ENCODE measurements around the gene ATP8B1.
A peak's percentile ranks its signal among the peaks of the same experiment; 100 is the strongest.
"Not testable (repeated sequence)": the region's sequence is repeated elsewhere in the genome, so short reads cannot be mapped to it uniquely, and the experiment has no call there.

- TF ChIP-seq CTCF (IDR thresholded peaks at IDR 0.05 in 8 of 11, conservative IDR thresholded peaks at IDR 0.05 in 3 of 11); POLR2A (IDR thresholded peaks at IDR 0.05): not testable (repeated sequence)
- peak in 1 of 3 donors; percentile 57 for TF ChIP-seq POLR2AphosphoS5 (IDR thresholded peaks at IDR 0.05)
Measured at GRCh38 chr18:57643726-57644125, 159.4 kb downstream of the ATP8B1 start.

All from spleen (tissue), 7 donors.